ENCODE results near the gene SHC4. TPM values are rescaled to one million over a fixed set of nuclear protein-coding genes. Genes with fewer than 3 reads are reported as not detected.

SHC4 gene
- polyA plus RNA-seq, 3 donors = 0.09 TPM; not detected in 2

DNA sequence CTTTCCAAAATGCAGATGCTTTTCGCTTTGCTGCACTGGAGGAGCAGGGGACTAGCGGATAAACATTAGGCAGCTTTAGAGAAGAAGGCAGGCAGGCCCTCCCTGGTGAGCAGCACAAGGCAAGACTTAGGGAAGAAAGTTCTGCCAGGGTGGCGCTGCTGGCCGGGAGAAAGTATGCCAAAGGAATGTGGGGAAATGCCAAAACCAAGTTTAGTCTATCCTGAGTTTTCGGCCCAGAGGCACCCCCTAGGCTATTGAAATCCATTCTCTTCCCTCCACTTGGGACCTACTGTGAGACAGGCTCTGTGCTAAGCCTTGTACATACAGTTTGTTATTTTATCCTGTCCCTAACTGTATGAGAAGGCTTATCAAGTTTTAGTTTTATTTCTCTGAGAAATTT is 9.2 kb downstream of the SHC4 start:
- no peak overlapping the region for H3K4me3 ChIP-seq (replicated peaks in 1 of 3; ENCODE audit: low read depth in 2 of 3, low read length in 3 of 3)
- no peak overlapping the region for H3K27ac ChIP-seq (ENCODE audit: low read depth in 1 of 2, low read length in 2 of 2)
- Mint-ChIP-seq H3K4me3 (no peak overlapping the region), H3K9me3 (peaks cover 0 to 2% (median 0%) of the 10 kb centered on the region in 7 donors), H3K36me3 (no peaks in the 10 kb centered on the region), H3K27me3 (ENCODE audit: low read depth in 3 of 3) (peaks cover 2 to 7% (median 3%) of the 10 kb centered on the region in 3 donors), H3K27ac (no peak overlapping the region), H3K4me1 (no peaks in the 10 kb centered on the region)
- no peak overlapping the region for H3K4me2 ChIP-seq (replicated peaks; ENCODE audit: extremely low read depth, low read length, poor library complexity, severe bottlenecking)
- no peak overlapping the region for H2AFZ ChIP-seq (ENCODE audit: insufficient read depth, low read depth, low read length, poor library complexity, severe bottlenecking)
- WGBS (ENCODE audit: insufficient coverage) = no CpG with 5 or more reads among the region's 5 CpGs
- no peaks in the 10 kb centered on the region for H3K4me1 ChIP-seq (ENCODE audit: control insufficient read depth in 1 of 2, insufficient read depth in 2 of 2, low read length in 2 of 2)
- no peaks in the 10 kb centered on the region for H3K36me3 ChIP-seq (replicated peaks in 1 of 2; ENCODE audit: control insufficient read depth in 1 of 2, insufficient read depth in 2 of 2, low read length in 2 of 2)
- no peaks in the 10 kb centered on the region for H4K20me1 ChIP-seq (ENCODE audit: insufficient read depth, low read length)
- TF ChIP-seq, protein P1, sequence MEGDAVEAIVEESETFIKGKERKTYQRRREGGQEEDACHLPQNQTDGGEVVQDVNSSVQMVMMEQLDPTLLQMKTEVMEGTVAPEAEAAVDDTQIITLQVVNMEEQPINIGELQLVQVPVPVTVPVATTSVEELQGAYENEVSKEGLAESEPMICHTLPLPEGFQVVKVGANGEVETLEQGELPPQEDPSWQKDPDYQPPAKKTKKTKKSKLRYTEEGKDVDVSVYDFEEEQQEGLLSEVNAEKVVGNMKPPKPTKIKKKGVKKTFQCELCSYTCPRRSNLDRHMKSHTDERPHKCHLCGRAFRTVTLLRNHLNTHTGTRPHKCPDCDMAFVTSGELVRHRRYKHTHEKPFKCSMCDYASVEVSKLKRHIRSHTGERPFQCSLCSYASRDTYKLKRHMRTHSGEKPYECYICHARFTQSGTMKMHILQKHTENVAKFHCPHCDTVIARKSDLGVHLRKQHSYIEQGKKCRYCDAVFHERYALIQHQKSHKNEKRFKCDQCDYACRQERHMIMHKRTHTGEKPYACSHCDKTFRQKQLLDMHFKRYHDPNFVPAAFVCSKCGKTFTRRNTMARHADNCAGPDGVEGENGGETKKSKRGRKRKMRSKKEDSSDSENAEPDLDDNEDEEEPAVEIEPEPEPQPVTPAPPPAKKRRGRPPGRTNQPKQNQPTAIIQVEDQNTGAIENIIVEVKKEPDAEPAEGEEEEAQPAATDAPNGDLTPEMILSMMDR (IDR thresholded peaks at IDR 0.05) = no peak
- DNase-seq = no peak
- no peaks in the 10 kb centered on the region for H3K79me2 ChIP-seq (ENCODE audit: insufficient read depth, low read length)
- no peaks in the 10 kb centered on the region for H3K9me3 ChIP-seq (replicated peaks in 1 of 2; ENCODE audit: control insufficient read depth in 1 of 2, insufficient read depth in 1 of 2, low read length in 2 of 2)
- no peak overlapping the region for H3K9ac ChIP-seq (ENCODE audit: insufficient read depth, low read length, poor library complexity, severe bottlenecking)
- intact Hi-C loops (cut with micrococcal nuclease) = no loop called here
- no peaks in the 10 kb centered on the region for H3K27me3 ChIP-seq (ENCODE audit: control insufficient read depth in 2 of 2, insufficient read depth in 2 of 2, low read length in 2 of 2)

DNA sequence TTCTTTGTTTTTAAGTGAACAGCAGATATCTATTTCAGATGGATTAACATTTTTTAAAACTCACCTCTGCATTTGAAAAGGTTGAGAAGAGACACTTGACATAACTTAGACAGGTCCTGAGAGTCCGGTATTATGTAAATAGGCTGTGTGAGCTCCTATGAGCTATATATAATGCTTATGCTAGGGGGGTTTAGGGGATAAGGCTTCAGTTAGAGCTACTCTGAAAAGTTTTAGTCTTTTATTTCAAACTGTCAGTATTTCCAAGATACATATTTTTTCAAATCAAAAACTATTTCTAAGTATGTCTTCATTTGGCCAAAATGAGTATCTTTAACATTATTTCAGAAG is 16.9 kb downstream of the SHC4 start:
- no peak overlapping the region for H3K4me3 Mint-ChIP-seq

More for the DNA sequence above, 16.9 kb downstream of the SHC4 start:
- Histone ChIP-seq H3K4me3 (replicated peaks in 1 of 3; ENCODE audit: low read depth in 2 of 3, low read length in 3 of 3) (no peak overlapping the region), H3K27ac (ENCODE audit: low read depth in 1 of 2, low read length in 2 of 2) (no peak overlapping the region), H3K36me3 (replicated peaks in 1 of 2; ENCODE audit: control insufficient read depth in 1 of 2, insufficient read depth in 2 of 2, low read length in 2 of 2) (no peaks in the 10 kb centered on the region), H3K79me2 (ENCODE audit: insufficient read depth, low read length) (no peaks in the 10 kb centered on the region), H2AFZ (ENCODE audit: insufficient read depth, low read depth, low read length, poor library complexity, severe bottlenecking) (no peak overlapping the region), H3K9me3 (replicated peaks in 1 of 2; ENCODE audit: control insufficient read depth in 1 of 2, insufficient read depth in 1 of 2, low read length in 2 of 2) (no peaks in the 10 kb centered on the region), H3K4me1 (ENCODE audit: control insufficient read depth in 1 of 2, insufficient read depth in 2 of 2, low read length in 2 of 2) (peaks cover 6 to 12% of the 10 kb centered on the region in 2 donors), H3K27me3 (ENCODE audit: control insufficient read depth in 2 of 2, insufficient read depth in 2 of 2, low read length in 2 of 2) (no peaks in the 10 kb centered on the region), H4K20me1 (ENCODE audit: insufficient read depth, low read length) (no peaks in the 10 kb centered on the region), H3K4me2 (replicated peaks; ENCODE audit: extremely low read depth, low read length, poor library complexity, severe bottlenecking) (no peak overlapping the region), H3K9ac (ENCODE audit: insufficient read depth, low read length, poor library complexity, severe bottlenecking) (no peak overlapping the region)
- WGBS (ENCODE audit: insufficient coverage) = no CpG with 5 or more reads among the region's 1 CpG
- no peak overlapping the region for H3K27ac Mint-ChIP-seq
- intact Hi-C loops (cut with micrococcal nuclease) = no loop called here
- H3K27me3 Mint-ChIP-seq (ENCODE audit: low read depth in 3 of 3) = peaks cover 4 to 7% (median 5%) of the 10 kb centered on the region in 3 donors
- peaks cover 0 to 8% (median 0%) of the 10 kb centered on the region in 7 donors for H3K9me3 Mint-ChIP-seq
- peaks cover 13% of the 10 kb centered on the region for H3K4me1 Mint-ChIP-seq
- DNase-seq = no peak
- TF ChIP-seq, protein P1 (IDR thresholded peaks at IDR 0.05) = no peak
- no peaks in the 10 kb centered on the region for H3K36me3 Mint-ChIP-seq

All from CD14-positive monocyte (primary cell).